Adrenal gland (tissue), 12 donors: ENCODE measurements around the gene TENT5A. TPM values are rescaled to one million over a fixed set of nuclear protein-coding genes. Genes with fewer than 3 reads are reported as not detected.

Experiments used
- DNase-seq, 7 donors: peaks; one replicate each; pipeline ENCODE4 v3.0.0-alpha.2; 2019 to 2020
- H3K27ac ChIP-seq, 5 donors: fragments of 200-600 bp; sonication (generic) in 4 of 5; 1 replicate in 3 of 5; 2 replicates in 2 of 5; pipeline versions ENCODE4 v1.5.1 to v1.8.0; 2016 to 2020; ENCODE audit warnings: mild to moderate bottlenecking in 1 of 5
- H3K27me3 ChIP-seq: fragments of 200-600 bp; 2 replicates; pipeline ENCODE4 v1.8.0; 2021
- H3K36me3 ChIP-seq, 2 donors: fragments of 200-600 bp; replicated peaks in 1 of 2; 1 replicate in 1 of 2; 2 replicates in 1 of 2; pipeline versions ENCODE4 v1.5.1 to v1.8.0; 2018 to 2022
- H3K4me1 ChIP-seq, 2 donors: fragments of 200-600 bp; replicated peaks in 1 of 2; 1 replicate in 1 of 2; 2 replicates in 1 of 2; pipeline versions ENCODE4 v1.5.1 to v1.8.0; 2018 to 2021
- H3K4me3 ChIP-seq, 4 donors: fragments of 200-600 bp; sonication (generic) in 3 of 4; one replicate each; pipeline ENCODE4 v1.5.1; 2016 to 2018
- H3K9me3 ChIP-seq, 3 donors: fragments of 200-600 bp; sonication (generic) in 1 of 3; replicated peaks in 1 of 3; 1 replicate in 2 of 3; 2 replicates in 1 of 3; pipeline versions ENCODE4 v1.5.1 to v1.8.0; 2016 to 2021
- POLR2A ChIP-seq, 2 donors: fragments of 450-650 bp; IDR thresholded peaks; one replicate each; pipeline ENCODE4 v1.6.1; 2017; ENCODE audit warnings: antibody characterized with exemption in 2 of 2, mild to moderate bottlenecking in 2 of 2, moderate library complexity in 1 of 2
- WGBS, 4 donors: extraction: QIAGEN DNeasy Blood & Tissue Kit in 2 of 4; methylation state at CpG; one replicate each; pipeline versions ENCODE4 v1.1.5 to v1.1.7; 2013 to 2017; 5-methylcytosine and 5-hydroxymethylcytosine counted together
- intact Hi-C, 2 donors: fragments of 100-400 bp; cut with DNase I; formaldehyde crosslinking; loops; one replicate each; pipeline versions ENCODE4 v1.14.1 to v1.15.0; 2022 to 2023
- polyA plus RNA-seq, 3 donors: library from polyadenylated mRNA; stranded (reverse); fragments of 200-250 nt in 2 of 3; fragments of 350-450 nt in 1 of 3; fragmentation: Illumina TruSeq in 1 of 3; extraction: RNeasy Lipid Tissue Mini Kit (QIAGEN cat#74804) in 1 of 3; gene quantifications; one replicate each; pipeline ENCODE4 v1.2.3, GENCODE V29; 2013 to 2014
- total RNA-seq, 9 donors: library from RNA; depleted of rRNA in 4 of 9; stranded (reverse); fragments of >200 nt in 4 of 9; fragments of 120-200 nt in 1 of 9; fragmentation: NEBNext Ultra II Directional in 1 of 9; extraction: Animal tissue kit (Norgen Biotek cat#: 25700) in 1 of 9; gene quantifications; one replicate each; pipeline versions ENCODE4 v1.1.0 to v1.2.4, GENCODE V29; 2013 to 2023
- TF ChIP-seq, protein P1 (sequence below), 6 experiments: fragments of 450-650 bp in 4 of 6; fragments of 200-600 bp in 2 of 6; sonication (generic) in 1 of 6; IDR thresholded peaks; 1 replicate in 5 of 6; 2 replicates in 1 of 6; pipeline versions ENCODE4 v1.5.1 to v1.8.0; 2016 to 2021; ENCODE audit warnings: antibody characterized with exemption in 6 of 6, mild to moderate bottlenecking in 2 of 6, moderate library complexity in 1 of 6
- donor health status: healthy with polysubstance abuse.
- donor health status: Bipolar disorder and iron deficiency.
- donor health status: DM: yes; HTN: yes; CAD: no.
- donor health status: DM: no; HTN: no; CAD: no.
- donor health status: DM: no; HTN: no; CAD: no.
- donor health status: DM: yes; HTN: yes; CAD: no.

Gene TENT5A
- total and polyA plus RNA-seq, 12 donors: 4.4 to 24.6 (median 15.4) TPM

GRCh38 chr6:81752921-81753710 is 635 bp upstream of the TENT5A start:
- Histone ChIP-seq H3K9me3 (no peaks in the 10 kb centered on the region), H3K36me3 (no peaks in the 10 kb centered on the region), H3K4me3 (peak overlapping the region; percentile 41 to 98 (median 86)), H3K27me3 (no peaks in the 10 kb centered on the region), H3K4me1 (peaks cover 6 to 27% of the 10 kb centered on the region in 2 donors), H3K27ac (peak overlapping the region; percentile 73 to 98 (median 98))
- 0 to 1% (median 0%) methylated on average over 23 to 63 of the region's 63 CpGs for WGBS, 4 donors
- DNase-seq: peak; percentile 91 to 97 (median 95)
- intact Hi-C loops: loop anchor here in 1 of 2 donors (10.0 kb wide), 2 partner anchors 292 to 508 kb away; no protein-coding TSS in a partner anchor
- peak; percentile 93 to 94 for TF ChIP-seq POLR2A (IDR thresholded peaks at IDR 0.05)
- TF ChIP-seq, protein P1, sequence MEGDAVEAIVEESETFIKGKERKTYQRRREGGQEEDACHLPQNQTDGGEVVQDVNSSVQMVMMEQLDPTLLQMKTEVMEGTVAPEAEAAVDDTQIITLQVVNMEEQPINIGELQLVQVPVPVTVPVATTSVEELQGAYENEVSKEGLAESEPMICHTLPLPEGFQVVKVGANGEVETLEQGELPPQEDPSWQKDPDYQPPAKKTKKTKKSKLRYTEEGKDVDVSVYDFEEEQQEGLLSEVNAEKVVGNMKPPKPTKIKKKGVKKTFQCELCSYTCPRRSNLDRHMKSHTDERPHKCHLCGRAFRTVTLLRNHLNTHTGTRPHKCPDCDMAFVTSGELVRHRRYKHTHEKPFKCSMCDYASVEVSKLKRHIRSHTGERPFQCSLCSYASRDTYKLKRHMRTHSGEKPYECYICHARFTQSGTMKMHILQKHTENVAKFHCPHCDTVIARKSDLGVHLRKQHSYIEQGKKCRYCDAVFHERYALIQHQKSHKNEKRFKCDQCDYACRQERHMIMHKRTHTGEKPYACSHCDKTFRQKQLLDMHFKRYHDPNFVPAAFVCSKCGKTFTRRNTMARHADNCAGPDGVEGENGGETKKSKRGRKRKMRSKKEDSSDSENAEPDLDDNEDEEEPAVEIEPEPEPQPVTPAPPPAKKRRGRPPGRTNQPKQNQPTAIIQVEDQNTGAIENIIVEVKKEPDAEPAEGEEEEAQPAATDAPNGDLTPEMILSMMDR (IDR thresholded peaks at IDR 0.05): peak in 2 of 6 experiments; percentile 20 to 53

- peak; percentile 68 to 83 (median 74) for DNase-seq
- no peaks in the 10 kb centered on the region for H3K27me3 ChIP-seq
- no peaks in the 10 kb centered on the region for H3K36me3 ChIP-seq
- H3K9me3 ChIP-seq: no peaks in the 10 kb centered on the region
- H3K4me1 ChIP-seq: peaks cover 6 to 37% of the 10 kb centered on the region in 2 donors
- H3K27ac ChIP-seq: peak overlapping the region; percentile 73 to 98 (median 98)
- intact Hi-C loops: loop anchor here in 1 of 2 donors (10.0 kb wide), 2 partner anchors 293 to 507 kb away; no protein-coding TSS in a partner anchor
- peak overlapping the region; percentile 68 to 98 (median 86) for H3K4me3 ChIP-seq
- TF ChIP-seq POLR2A (IDR thresholded peaks at IDR 0.05): peak; percentile 25 to 53
- TF ChIP-seq, protein P1 (IDR thresholded peaks at IDR 0.05): no peak
- WGBS, 4 donors: 2 to 8% (median 3%) methylated on average over 14 to 65 of the region's 65 CpGs
Observed at GRCh38 chr6:81751388-81752083, 945 bp downstream of the TENT5A start.

DNA sequence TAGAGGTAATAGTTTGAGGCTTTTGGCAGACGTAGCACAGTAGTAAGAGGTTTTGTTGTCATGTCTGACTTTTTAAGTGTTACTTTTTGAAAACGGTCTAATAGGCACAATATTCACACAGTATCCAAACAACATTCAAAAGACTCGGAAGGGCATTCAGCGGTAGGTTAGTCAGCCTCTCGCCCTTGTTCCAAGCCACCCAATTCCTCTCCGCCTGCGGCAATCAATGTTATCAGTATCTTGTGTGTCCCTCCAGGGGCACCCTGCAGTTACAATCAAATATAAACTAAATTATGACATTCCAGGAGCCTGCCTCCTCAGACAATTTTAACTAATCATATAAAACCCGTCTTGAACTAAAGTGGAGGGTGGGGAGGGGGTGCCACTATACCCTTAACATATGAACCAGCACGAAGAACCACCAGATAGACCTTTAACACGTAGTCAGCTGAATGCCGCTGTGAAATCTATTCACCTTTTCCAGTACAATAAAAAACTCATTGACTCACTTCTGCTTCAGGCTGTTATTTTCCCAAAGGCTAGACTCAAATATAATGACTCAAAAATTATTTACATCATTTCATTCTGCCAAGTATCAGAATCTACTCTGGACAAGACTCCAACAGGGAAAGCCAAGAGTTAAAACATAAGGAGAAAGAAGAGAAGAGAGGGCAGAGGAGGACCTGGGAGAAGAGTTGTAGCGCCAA is 1.6 kb downstream of the TENT5A start:
- whole genome bisulfite sequencing, 4 donors: 25 to 40% (median 33%) methylated on average over 12 of the region's 12 CpGs
- Histone ChIP-seq H3K9me3 (no peaks in the 10 kb centered on the region), H3K4me1 (peaks cover 6 to 37% of the 10 kb centered on the region in 2 donors), H3K27ac (peak overlapping the region in 4 of 5 donors; percentile 93 to 98 (median 98)), H3K4me3 (peak overlapping the region in 3 of 4 donors; percentile 68 to 98 (median 93)), H3K36me3 (no peaks in the 10 kb centered on the region), H3K27me3 (no peaks in the 10 kb centered on the region)
- intact Hi-C loops: loop anchor here in 1 of 2 donors (10.0 kb wide), 2 partner anchors 294 to 506 kb away; no protein-coding TSS in a partner anchor
- TF ChIP-seq, protein P1 (IDR thresholded peaks at IDR 0.05): no peak
- TF ChIP-seq POLR2A (IDR thresholded peaks at IDR 0.05): no peak
- peak in 2 of 7 donors; percentile 17 to 26 for DNase-seq
